A204.1 (cell line): Measurements from ENCODE around the gene NDUFA3.

Experiments
- FAIRE-seq: peaks from 2 replicates; lab custom pipeline; 2012; peaks lifted over from hg19 to GRCh38; lab: Jason Lieb, UNC

NDUFA3 gene

GRCh38 chr19:54107876-54108490 is 5.3 kb downstream of the NDUFA3 start:
- no peak for FAIRE-seq

- no peak for FAIRE-seq
Observed at GRCh38 chr19:54108496-54108895, 5.8 kb downstream of the NDUFA3 start.

- FAIRE-seq, result no peak
Observed at GRCh38 chr19:54109651-54110050, 7.0 kb downstream of the NDUFA3 start.

- FAIRE-seq, result no peak
Observed at GRCh38 chr19:54114340-54115108, 11.9 kb downstream of the NDUFA3 start.

GRCh38 chr19:54115109-54116063 is 12.7 kb downstream of the NDUFA3 start, which contains the start of the genes PRPF31 and TFPT:
Gene PRPF31 (plus strand): TSS chr19:54115754. CDS start chr19:54118279, 2,525 bp downstream.
Gene TFPT (minus strand): TSS chr19:54115657. CDS start chr19:54115269, 388 bp downstream.
- FAIRE-seq, result peak; percentile 84

GRCh38 chr19:54121259-54121658 is 18.6 kb downstream of the NDUFA3 start:
- no peak for FAIRE-seq

GRCh38 chr19:54123682-54124081 is 21.0 kb downstream of the NDUFA3 start:
- no peak for FAIRE-seq

- no peak for FAIRE-seq
Observed at GRCh38 chr19:54124393-54124792, 21.7 kb downstream of the NDUFA3 start.

- FAIRE-seq, result no peak
Observed at GRCh38 chr19:54125713-54126112, 23.1 kb downstream of the NDUFA3 start.

- no peak for FAIRE-seq
Observed at GRCh38 chr19:54127688-54128440, 25.2 kb downstream of the NDUFA3 start.

- no peak for FAIRE-seq
Observed at GRCh38 chr19:54128441-54128725, 25.7 kb downstream of the NDUFA3 start.

- FAIRE-seq, result no peak
Observed at GRCh38 chr19:54128796-54129616, 26.4 kb downstream of the NDUFA3 start.

GRCh38 chr19:54129617-54129996 is 27.0 kb downstream of the NDUFA3 start:
- no peak for FAIRE-seq

- no peak for FAIRE-seq
Observed at GRCh38 chr19:54133312-54133956, 30.8 kb downstream of the NDUFA3 start.

GRCh38 chr19:54133957-54134590 is 31.4 kb downstream of the NDUFA3 start:
- FAIRE-seq, result no peak

GRCh38 chr19:54136086-54136863 is 33.6 kb downstream of the NDUFA3 start:
- FAIRE-seq, result no peak

- FAIRE-seq, result peak; percentile 100
Observed at GRCh38 chr19:54136864-54137698, 34.4 kb downstream of the NDUFA3 start.

GRCh38 chr19:54137699-54138488 is 35.2 kb downstream of the NDUFA3 start, which contains the start of gene CNOT3:
Gene CNOT3 (plus strand): TSS chr19:54137762. CDS start chr19:54142979, 5,217 bp downstream.
- no peak for FAIRE-seq
